Activated naive CD4-positive, alpha-beta T cell treated with Interleukin-2 at 50 U/mL for 16 hours (primary cell): ENCODE results near the gene BCAP29.
"Not testable (repeated sequence)": the region's sequence is repeated elsewhere in the genome, so short reads cannot be mapped to it uniquely, and the experiment has no call there.

Source experiments
- DNase-seq: peaks from one replicate; pipeline ENCODE4 v3.0.0-alpha.2; 2020

Gene BCAP29

GRCh38 chr7:107628461-107629064 is 48.5 kb downstream of the BCAP29 start:
- no peak for DNase-seq

- DNase-seq, result no peak
These were observed 50.3 kb downstream of the BCAP29 start for GRCh38 chr7:107630342-107630741.

- DNase-seq, result no peak
These were observed 51.8 kb downstream of the BCAP29 start for GRCh38 chr7:107631588-107632491.

- DNase-seq, result no peak
These were observed 52.4 kb downstream of the BCAP29 start for GRCh38 chr7:107632492-107632865.

- no peak for DNase-seq
These were observed 58.5 kb downstream of the BCAP29 start for GRCh38 chr7:107638594-107638993.

GRCh38 chr7:107639070-107639469 is 59.0 kb downstream of the BCAP29 start:
- not testable (repeated sequence) for DNase-seq

- no peak for DNase-seq
These were observed 61.6 kb downstream of the BCAP29 start for GRCh38 chr7:107641676-107642075.

- DNase-seq, result no peak
These were observed 62.5 kb downstream of the BCAP29 start for GRCh38 chr7:107642501-107642900.

- no peak for DNase-seq
These were observed 63.4 kb downstream of the BCAP29 start for GRCh38 chr7:107643407-107643806.

GRCh38 chr7:107643938-107644308 is 63.9 kb downstream of the BCAP29 start:
- DNase-seq, result no peak

GRCh38 chr7:107644309-107644974 is 64.4 kb downstream of the BCAP29 start:
- no peak for DNase-seq

- no peak for DNase-seq
These were observed 72.6 kb downstream of the BCAP29 start for GRCh38 chr7:107652642-107653041.

- no peak for DNase-seq
These were observed 78.4 kb downstream of the BCAP29 start for GRCh38 chr7:107658467-107658866.

- DNase-seq, result peak; percentile 52
These were observed 79.6 kb downstream of the BCAP29 start for GRCh38 chr7:107659666-107660065.

- peak; percentile 27 for DNase-seq
These were observed 80.5 kb downstream of the BCAP29 start, which contains the start of gene SLC26A4 for GRCh38 chr7:107660381-107661080. Gene SLC26A4 (plus strand): TSS chr7:107660828. CDS start chr7:107661642, 814 bp downstream.

GRCh38 chr7:107661081-107661864 is 81.2 kb downstream of the BCAP29 start:
- peak; percentile 44 for DNase-seq

- no peak for DNase-seq
These were observed 81.9 kb downstream of the BCAP29 start for GRCh38 chr7:107661865-107662379.

- no peak for DNase-seq
These were observed 83.2 kb downstream of the BCAP29 start for GRCh38 chr7:107663196-107663595.

GRCh38 chr7:107666790-107667189 is 86.7 kb downstream of the BCAP29 start:
- DNase-seq, result no peak

GRCh38 chr7:107667341-107667740 is 87.3 kb downstream of the BCAP29 start:
- DNase-seq, result no peak

- DNase-seq, result no peak
These were observed 88.2 kb downstream of the BCAP29 start for GRCh38 chr7:107668296-107668695.
